Stimulated activated CD4-positive, alpha-beta T cell treated with anti-CD3 and anti-CD28 coated beads, Interleukin-4, amount 100 ng/mL, for 1 hour (primary cell): ENCODE data around the gene STK32C.
"Not testable (repeated sequence)": the region's sequence is repeated elsewhere in the genome, so short reads cannot be mapped to it uniquely, and the experiment has no call there.

ENCODE experiments used
- DNase-seq: peaks from one replicate; pipeline ENCODE4 v3.0.0-alpha.2; 2020

The STK32C gene

DNA sequence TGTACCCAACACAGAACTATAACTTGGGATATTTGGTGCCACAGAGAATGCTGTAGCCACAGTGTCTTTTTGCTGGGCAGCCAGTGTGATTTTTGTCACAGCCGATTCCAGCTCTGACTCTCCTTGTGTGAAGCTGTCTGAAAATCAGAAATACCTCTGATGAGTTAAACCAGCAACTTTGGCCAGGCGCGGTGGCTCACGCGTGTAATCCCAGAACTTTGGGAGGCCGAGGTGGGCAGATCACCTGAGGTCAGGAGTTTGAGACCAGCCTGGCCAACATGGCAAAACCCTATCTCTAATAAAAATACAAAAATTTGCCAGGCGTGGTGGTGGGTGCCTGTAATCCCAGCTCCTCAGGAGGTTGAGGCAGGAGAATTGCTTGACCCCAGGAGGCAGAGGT, 30.1 kb upstream of the STK32C start:
- DNase-seq: not testable (repeated sequence)

DNA sequence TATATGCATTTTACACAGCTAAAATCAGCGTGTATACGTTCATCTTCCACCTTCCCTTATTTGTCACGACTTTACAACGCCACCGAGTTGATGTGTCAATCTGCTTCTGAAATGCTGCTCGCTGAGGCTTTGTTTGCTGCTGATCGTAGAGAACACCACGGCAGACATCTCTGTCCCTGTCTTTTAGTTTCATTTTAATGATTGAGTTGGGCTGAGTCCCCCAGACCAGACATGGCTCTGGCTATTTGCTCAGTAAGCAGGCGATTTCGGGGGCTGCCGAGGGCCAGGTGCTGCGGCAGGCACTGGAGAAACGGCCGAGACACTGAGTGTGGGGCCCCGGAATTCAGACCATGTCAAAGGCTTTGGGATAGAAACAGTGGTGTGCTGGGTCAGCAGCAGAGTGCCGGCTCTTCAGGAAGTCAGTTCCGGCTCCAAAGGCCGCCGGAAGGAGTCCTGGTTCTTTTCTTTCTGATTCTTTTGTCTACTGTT, 29.2 kb upstream of the STK32C start:
- DNase-seq: no peak

- no peak for DNase-seq
These were observed 28.5 kb upstream of the STK32C start for GRCh38 chr10:132336064-132336746.

- no peak for DNase-seq
These were observed 27.7 kb upstream of the STK32C start for GRCh38 chr10:132335189-132336063.

- DNase-seq: no peak
These were observed 27.0 kb upstream of the STK32C start for GRCh38 chr10:132334631-132335188.

DNA sequence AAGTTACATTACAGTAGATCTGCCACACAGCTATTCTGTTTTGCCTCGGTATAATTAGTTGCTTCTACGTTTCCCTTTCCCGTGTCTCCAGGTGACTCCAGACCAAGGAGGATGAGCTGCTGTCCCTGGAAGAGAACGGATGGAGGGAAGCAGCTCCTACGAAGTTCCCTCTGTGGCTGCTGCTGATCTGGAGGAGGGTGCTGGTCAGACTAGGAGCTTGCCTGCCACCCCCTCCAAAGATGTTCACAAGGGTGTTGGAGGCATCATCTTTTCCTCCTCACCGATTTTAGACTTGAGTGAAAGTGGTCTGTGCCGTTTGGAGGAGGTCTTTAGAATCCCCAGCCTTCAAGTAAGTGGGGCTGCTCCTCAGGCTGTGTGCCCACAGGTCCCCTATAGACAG, 25.6 kb upstream of the STK32C start:
- DNase-seq: no peak

GRCh38 chr10:132332433-132332754, 24.6 kb upstream of the STK32C start:
- no peak for DNase-seq

- DNase-seq: peak; percentile 99
These were observed 24.1 kb upstream of the STK32C start, which contains the start of gene LRRC27 for GRCh38 chr10:132331601-132332432. TSS of gene LRRC27 (plus strand) at chr10:132332193. CDS start at chr10:132333525, 1,332 bp downstream.

- DNase-seq: no peak
These were observed 22.7 kb upstream of the STK32C start for GRCh38 chr10:132330486-132330833.

GRCh38 chr10:132329565-132330485, 22.1 kb upstream of the STK32C start:
- DNase-seq: peak; percentile 18

- no peak for DNase-seq
These were observed 21.0 kb upstream of the STK32C start for GRCh38 chr10:132328738-132329137.

DNA sequence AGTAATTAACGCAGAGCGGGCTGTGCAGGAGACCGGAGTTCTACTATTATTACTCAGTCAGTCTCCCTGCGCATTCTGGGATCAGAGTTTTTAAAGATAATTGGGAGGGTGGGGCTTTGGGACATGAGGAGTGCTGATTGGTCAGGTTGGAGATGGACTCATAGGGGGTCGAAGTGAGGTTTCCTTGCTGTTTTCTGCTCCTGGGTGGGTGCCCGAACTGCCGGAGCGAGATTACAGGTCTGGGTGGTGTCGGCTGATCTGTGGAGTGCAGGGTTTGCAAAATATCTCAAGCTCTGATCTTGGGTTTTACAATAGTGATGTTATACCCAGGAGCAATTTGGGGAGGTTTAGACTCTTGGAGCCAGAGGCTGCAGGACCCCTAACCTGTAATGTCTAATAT, 20.4 kb upstream of the STK32C start:
- no peak for DNase-seq

- peak; percentile 59 for DNase-seq
These were observed 19.2 kb upstream of the STK32C start for GRCh38 chr10:132326925-132327324.

DNA sequence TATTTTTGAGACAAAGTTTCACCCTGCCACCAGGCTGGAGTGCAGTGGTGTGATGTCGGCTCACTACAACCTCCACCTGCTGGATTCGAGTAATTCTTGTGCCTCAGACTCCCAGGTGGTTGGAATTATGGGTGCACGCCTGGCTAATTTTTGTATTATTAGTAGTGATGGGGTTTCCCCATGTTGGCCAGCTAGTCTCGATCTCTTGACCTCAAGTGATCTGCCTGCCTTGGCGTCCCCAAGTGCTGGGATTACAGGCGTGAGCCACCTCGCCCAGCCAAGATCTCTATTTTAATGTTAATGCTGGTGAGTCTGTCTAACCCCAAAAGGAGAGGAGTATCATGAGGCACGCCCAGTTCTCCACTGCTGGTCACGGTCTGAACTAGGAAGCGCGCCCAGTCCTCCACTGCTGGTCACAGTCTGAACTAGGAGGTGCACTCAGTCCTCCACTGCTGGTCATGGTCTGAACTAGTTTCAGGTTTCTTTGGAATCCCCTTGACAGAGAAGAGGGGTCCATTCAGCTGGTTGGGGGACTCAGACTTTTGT, 18.7 kb upstream of the STK32C start:
- DNase-seq: no peak

GRCh38 chr10:132324186-132324585, 16.4 kb upstream of the STK32C start:
- no peak for DNase-seq

DNA sequence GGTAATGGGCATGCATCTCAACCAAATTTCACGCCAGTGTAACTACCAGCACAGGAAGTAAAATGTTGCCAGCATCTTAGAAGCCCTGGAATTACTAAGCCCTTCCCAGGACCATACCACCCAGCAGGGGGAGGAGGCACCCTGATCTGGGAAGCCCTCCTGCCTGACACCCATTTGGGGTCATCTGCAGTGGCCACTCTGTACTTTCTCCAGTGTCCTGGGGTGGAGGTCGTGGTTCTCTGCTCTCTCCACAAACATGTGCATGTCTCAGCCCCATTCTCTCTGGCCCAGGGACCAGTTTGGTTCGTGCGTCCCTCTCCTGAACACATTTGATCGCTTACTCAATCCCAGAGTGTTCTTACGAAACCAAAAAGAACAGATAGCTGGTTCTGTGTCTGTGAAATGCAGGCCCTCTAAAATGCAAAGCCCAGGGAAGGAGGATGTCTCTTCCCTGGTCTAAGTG, 14.9 kb upstream of the STK32C start:
- DNase-seq: no peak

GRCh38 chr10:132321726-132322125, 14.0 kb upstream of the STK32C start:
- DNase-seq: no peak

- no peak for DNase-seq
These were observed 13.1 kb upstream of the STK32C start for GRCh38 chr10:132320654-132321469.

GRCh38 chr10:132319853-132320653, 12.3 kb upstream of the STK32C start:
- peak; percentile 23 for DNase-seq

GRCh38 chr10:132317477-132317876, 9.7 kb upstream of the STK32C start:
- DNase-seq: not testable (repeated sequence)
